ENCODE results near the gene KCNMA1.

KCNMA1 gene

GRCh38 chr10:77086081-77086480, 551.5 kb downstream of the KCNMA1 start:
- DNase-seq = no peak

GRCh38 chr10:77085344-77085743, 552.3 kb downstream of the KCNMA1 start:
- no peak for DNase-seq

GRCh38 chr10:77084431-77085144, 553.0 kb downstream of the KCNMA1 start:
- no peak for DNase-seq

- no peak for DNase-seq
These were observed 554.9 kb downstream of the KCNMA1 start for GRCh38 chr10:77082601-77083252.

- DNase-seq = no peak
These were observed 556.1 kb downstream of the KCNMA1 start for GRCh38 chr10:77081481-77081891.

GRCh38 chr10:77080361-77081027, 557.1 kb downstream of the KCNMA1 start:
- DNase-seq = no peak

- DNase-seq = no peak
These were observed 557.9 kb downstream of the KCNMA1 start for GRCh38 chr10:77079592-77080300.

GRCh38 chr10:77077316-77077945, 560.2 kb downstream of the KCNMA1 start:
- DNase-seq = no peak

GRCh38 chr10:77075926-77076325, 561.7 kb downstream of the KCNMA1 start:
- DNase-seq = no peak

- no peak for DNase-seq
These were observed 563.4 kb downstream of the KCNMA1 start for GRCh38 chr10:77074104-77074624.

- DNase-seq = no peak
These were observed 564.0 kb downstream of the KCNMA1 start for GRCh38 chr10:77073663-77073960.

GRCh38 chr10:77072836-77073662, 564.6 kb downstream of the KCNMA1 start:
- peak; percentile 41 for DNase-seq

GRCh38 chr10:77072361-77072835, 565.2 kb downstream of the KCNMA1 start:
- DNase-seq = no peak

GRCh38 chr10:77071956-77072355, 565.7 kb downstream of the KCNMA1 start:
- DNase-seq = no peak

GRCh38 chr10:77071001-77071511, 566.6 kb downstream of the KCNMA1 start:
- DNase-seq = peak; percentile 86

GRCh38 chr10:77070346-77070745, 567.3 kb downstream of the KCNMA1 start:
- no peak for DNase-seq

- DNase-seq = no peak
These were observed 568.6 kb downstream of the KCNMA1 start for GRCh38 chr10:77068969-77069368.

GRCh38 chr10:77068272-77068671, 569.3 kb downstream of the KCNMA1 start:
- no peak for DNase-seq

GRCh38 chr10:77062381-77062780, 575.2 kb downstream of the KCNMA1 start:
- DNase-seq = no peak

GRCh38 chr10:77060913-77061312, 576.7 kb downstream of the KCNMA1 start:
- no peak for DNase-seq

- no peak for DNase-seq
These were observed 581.0 kb downstream of the KCNMA1 start for GRCh38 chr10:77056650-77057049.

- DNase-seq = no peak
These were observed 585.0 kb downstream of the KCNMA1 start for GRCh38 chr10:77052593-77052992.

Measured in left hindlimb (tissue), 1 donor.